ENCODE data around the gene COLEC12. TPM values are rescaled to one million over a fixed set of nuclear protein-coding genes. Genes with fewer than 3 reads are reported as not detected.

The COLEC12 gene
- total and polyA plus RNA-seq, 2 donors (not counting 3 experiments of a cell fraction or from before 2014, with no cell fraction given): 8.0 to 17.1 TPM

- H2AFZ ChIP-seq (ENCODE audit: low read depth, low read length): no peak overlapping the region
- FAIRE-seq (no peak), DNase-seq (ENCODE audit: low read depth, low spot score) (no peak)
- H3K9me3 ChIP-seq (replicated peaks; ENCODE audit: control insufficient read depth, insufficient read depth, low read length): no peaks in the 10 kb centered on the region
- no peaks in the 10 kb centered on the region for H4K20me1 ChIP-seq (replicated peaks; ENCODE audit: control insufficient read depth, extremely low read depth, insufficient read depth, low read length)
- H3K79me2 ChIP-seq (ENCODE audit: control insufficient read depth, insufficient read depth, low read length): no peaks in the 10 kb centered on the region
- H3K4me2 ChIP-seq (ENCODE audit: insufficient read depth, low read length): no peak overlapping the region
- intact Hi-C loops (cut with micrococcal nuclease): no loop called here
- TF ChIP-seq JUN (IDR thresholded peaks at IDR 0.05; ENCODE audit: borderline replicate concordance, insufficient read depth, insufficient read length, low read depth) (no peak), GATA2 (IDR thresholded peaks at IDR 0.05; ENCODE audit: insufficient read depth, insufficient read length, low read depth, low read length) (no peak), CTCF (IDR thresholded peaks at IDR 0.05; ENCODE audit: extremely low read depth in 1 of 2, insufficient read depth in 1 of 2, low read depth in 1 of 2, low read length in 2 of 2) (no peak), MAX (IDR thresholded peaks at IDR 0.05; ENCODE audit: insufficient read depth, insufficient read length) (no peak), POLR2AphosphoS5 (IDR thresholded peaks at IDR 0.05; ENCODE audit: insufficient read depth, low read depth, low read length) (no peak), MYC (IDR thresholded peaks at IDR 0.05; ENCODE audit: low read depth, low read length) (no peak), FOS (IDR thresholded peaks at IDR 0.05; ENCODE audit: borderline replicate concordance, insufficient read depth, low read length) (no peak), EZH2 (IDR thresholded peaks at IDR 0.05; ENCODE audit: borderline replicate concordance, low read depth, low read length, severe bottlenecking) (no peak), POLR2A (IDR thresholded peaks at IDR 0.05; ENCODE audit: low read depth, low read length) (no peak)
- ChIA-PET POLR2A (no interaction called here), CTCF (no interaction called here)
- no TSS peak for BruUV-seq (replicated peaks)
- H3K27me3 ChIP-seq (ENCODE audit: control insufficient read depth in 2 of 2, insufficient read depth in 2 of 2, low read length in 2 of 2): no peaks in the 10 kb centered on the region
- H3K9me1 ChIP-seq (replicated peaks; ENCODE audit: control insufficient read depth, extremely low read depth, insufficient read depth, low read length): no peaks in the 10 kb centered on the region
- dilution Hi-C loops (cut with MboI; ENCODE audit: extremely low pct_ligation_motif_present, low sequenced_read_pairs): no loop called here
- H3K36me3 ChIP-seq (ENCODE audit: control insufficient read depth in 2 of 2, extremely low read depth in 1 of 2, insufficient read depth in 2 of 2, low read length in 2 of 2): no peaks in the 10 kb centered on the region
- H3K4me3 ChIP-seq (replicated peaks in 1 of 3; ENCODE audit: insufficient read depth in 1 of 3, low read depth in 1 of 3, low read length in 3 of 3): no peak overlapping the region
- H3K4me1 ChIP-seq (ENCODE audit: control insufficient read depth, extremely low read depth, insufficient read depth, low read length): no peaks in the 10 kb centered on the region
- no peak overlapping the region for H3K9ac ChIP-seq (replicated peaks; ENCODE audit: extremely low read depth, insufficient read depth, low read length)
- no peak overlapping the region for H3K27ac ChIP-seq (ENCODE audit: insufficient read depth, low read depth, low read length)
These were observed 7.1 kb upstream of the COLEC12 start for GRCh38 chr18:507636-508035.
